Measurements from ENCODE around the gene CDKL5. TPM values are rescaled to one million over a fixed set of nuclear protein-coding genes. Genes with fewer than 3 reads are reported as not detected.
"Not testable (repeated sequence)": the region's sequence is repeated elsewhere in the genome, so short reads cannot be mapped to it uniquely, and the experiment has no call there.

The CDKL5 gene
- total RNA-seq, 6 donors from 2014 or later: 17.8 to 47.1 (median 23.4) TPM

DNA sequence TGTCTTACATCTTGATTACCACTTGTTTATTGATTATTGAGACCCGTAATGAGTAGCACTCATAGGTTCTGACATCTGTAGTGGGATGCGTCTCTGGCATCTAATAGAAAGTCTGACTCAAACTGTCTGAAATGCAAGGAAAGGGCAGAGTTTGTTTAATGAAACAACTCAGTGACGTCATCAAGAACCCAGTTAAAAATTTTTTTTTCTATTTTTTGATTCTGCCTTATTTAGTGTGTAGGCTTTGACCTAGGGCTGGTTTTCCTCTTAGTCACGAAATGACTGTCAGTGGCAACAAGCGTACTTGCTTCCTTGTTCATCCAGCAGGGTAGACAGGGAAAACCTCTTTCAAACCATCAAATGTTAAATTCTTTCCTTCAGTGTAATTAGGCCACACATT, 3.1 kb upstream of the CDKL5 start:
- ATAC-seq (ENCODE audit: low FRiP score in 2 of 2): no peak
- Histone ChIP-seq H3K4me1 (peaks cover 0 to 11% (median 0%) of the 10 kb centered on the region in 4 donors), H3K27ac (no peak overlapping the region), H3K9me3 (no peaks in the 10 kb centered on the region), H3K36me3 (no peaks in the 10 kb centered on the region), H3K4me3 (no peak overlapping the region), H3K27me3 (no peaks in the 10 kb centered on the region)
- 61 to 76% methylated on average over 4 to 5 of the region's 5 CpGs for WGBS, 2 donors
- TF ChIP-seq POLR2A (IDR thresholded peaks at IDR 0.05) (no peak), POLR2AphosphoS5 (IDR thresholded peaks at IDR 0.05) (no peak), EP300 (IDR thresholded peaks at IDR 0.05) (no peak)
- TF ChIP-seq, protein P1, sequence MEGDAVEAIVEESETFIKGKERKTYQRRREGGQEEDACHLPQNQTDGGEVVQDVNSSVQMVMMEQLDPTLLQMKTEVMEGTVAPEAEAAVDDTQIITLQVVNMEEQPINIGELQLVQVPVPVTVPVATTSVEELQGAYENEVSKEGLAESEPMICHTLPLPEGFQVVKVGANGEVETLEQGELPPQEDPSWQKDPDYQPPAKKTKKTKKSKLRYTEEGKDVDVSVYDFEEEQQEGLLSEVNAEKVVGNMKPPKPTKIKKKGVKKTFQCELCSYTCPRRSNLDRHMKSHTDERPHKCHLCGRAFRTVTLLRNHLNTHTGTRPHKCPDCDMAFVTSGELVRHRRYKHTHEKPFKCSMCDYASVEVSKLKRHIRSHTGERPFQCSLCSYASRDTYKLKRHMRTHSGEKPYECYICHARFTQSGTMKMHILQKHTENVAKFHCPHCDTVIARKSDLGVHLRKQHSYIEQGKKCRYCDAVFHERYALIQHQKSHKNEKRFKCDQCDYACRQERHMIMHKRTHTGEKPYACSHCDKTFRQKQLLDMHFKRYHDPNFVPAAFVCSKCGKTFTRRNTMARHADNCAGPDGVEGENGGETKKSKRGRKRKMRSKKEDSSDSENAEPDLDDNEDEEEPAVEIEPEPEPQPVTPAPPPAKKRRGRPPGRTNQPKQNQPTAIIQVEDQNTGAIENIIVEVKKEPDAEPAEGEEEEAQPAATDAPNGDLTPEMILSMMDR (IDR thresholded peaks at IDR 0.05): no peak
- DNase-seq: no peak

DNA sequence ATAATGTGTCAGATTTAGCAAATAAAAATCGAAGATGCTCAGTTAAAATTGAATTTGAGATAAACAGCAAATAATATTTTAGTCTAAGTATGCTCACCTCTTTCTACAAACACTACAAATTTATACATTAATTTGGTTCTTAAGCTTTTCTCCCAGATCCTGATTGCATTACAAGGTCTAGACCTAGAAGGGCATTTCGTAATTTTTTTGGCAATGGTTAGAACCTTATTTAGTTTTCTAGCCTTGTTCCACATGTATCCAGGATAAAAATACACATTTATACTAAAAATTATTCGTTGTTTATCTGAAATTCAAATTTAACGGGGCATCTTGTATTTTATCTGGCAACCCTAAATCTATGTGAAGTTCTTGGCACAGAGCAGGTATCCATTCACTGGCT, 2.5 kb upstream of the CDKL5 start:
- peaks cover 0 to 11% (median 0%) of the 10 kb centered on the region in 4 donors for H3K4me1 ChIP-seq
- DNase-seq: no peak
- no peaks in the 10 kb centered on the region for H3K36me3 ChIP-seq
- no peak overlapping the region for H3K4me3 ChIP-seq
- no peak for ATAC-seq (ENCODE audit: low FRiP score in 2 of 2)
- H3K27me3 ChIP-seq: no peaks in the 10 kb centered on the region
- TF ChIP-seq, protein P1 (IDR thresholded peaks at IDR 0.05): no peak
- TF ChIP-seq EP300 (IDR thresholded peaks at IDR 0.05) (no peak), POLR2A (IDR thresholded peaks at IDR 0.05) (no peak), POLR2AphosphoS5 (IDR thresholded peaks at IDR 0.05) (no peak)
- 75 to 77% methylated on average over 4 of the region's 4 CpGs for WGBS, 2 donors
- no peak overlapping the region for H3K27ac ChIP-seq
- H3K9me3 ChIP-seq: no peaks in the 10 kb centered on the region

DNA sequence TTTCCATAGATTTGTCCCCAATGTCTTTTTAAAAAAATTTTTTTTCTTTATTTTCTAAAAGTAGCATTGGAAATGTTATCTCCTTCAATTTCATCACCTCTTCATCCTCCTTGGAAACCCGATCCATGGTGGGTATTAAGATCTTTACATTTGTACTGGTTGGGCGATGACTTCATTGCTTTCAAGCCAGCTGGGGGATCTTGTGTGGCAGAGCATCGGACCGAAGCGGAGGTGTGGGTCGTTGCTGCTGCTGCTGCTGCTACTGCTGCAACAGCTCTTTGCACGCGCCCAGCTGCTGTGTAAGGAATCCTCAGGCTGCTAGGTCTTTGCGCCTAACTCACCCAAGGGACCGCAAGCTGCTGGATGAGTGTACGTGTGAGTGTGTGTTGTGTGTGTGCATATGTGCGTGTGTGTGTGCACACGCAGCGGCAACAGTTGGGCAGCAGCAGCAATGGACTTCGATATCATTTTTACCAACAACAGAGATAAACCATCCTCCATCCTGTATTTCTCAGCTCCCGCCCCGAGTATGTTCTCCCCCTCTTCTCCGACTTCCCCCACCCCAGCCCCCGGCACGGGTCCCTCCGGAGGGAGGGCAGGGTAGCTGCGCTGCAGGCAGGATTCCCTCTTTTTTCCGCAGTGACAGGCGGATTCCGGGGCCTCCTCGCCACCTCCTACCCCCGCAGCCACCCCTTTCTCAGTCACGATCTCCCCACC, 768 bp upstream of the CDKL5 start:
- DNase-seq (peak in 1 of 2 donors; percentile 26), ATAC-seq (ENCODE audit: low FRiP score in 2 of 2) (peak; percentile 16 to 38)
- Histone ChIP-seq H3K9me3 (no peaks in the 10 kb centered on the region), H3K4me1 (peaks cover 0 to 11% (median 0%) of the 10 kb centered on the region in 4 donors), H3K4me3 (peak overlapping the region; percentile 53 to 88 (median 68)), H3K27ac (peak overlapping the region; percentile 46 to 93 (median 73)), H3K27me3 (no peaks in the 10 kb centered on the region), H3K36me3 (no peaks in the 10 kb centered on the region)
- TF ChIP-seq, protein P1 (IDR thresholded peaks at IDR 0.05): no peak
- TF ChIP-seq POLR2AphosphoS5 (IDR thresholded peaks at IDR 0.05): no peak
- TF ChIP-seq POLR2A (IDR thresholded peaks at IDR 0.05): no peak
- no peak for TF ChIP-seq EP300 (IDR thresholded peaks at IDR 0.05)
- WGBS, 2 donors: 0 to 8% methylated on average over 6 to 25 of the region's 28 CpGs

DNA sequence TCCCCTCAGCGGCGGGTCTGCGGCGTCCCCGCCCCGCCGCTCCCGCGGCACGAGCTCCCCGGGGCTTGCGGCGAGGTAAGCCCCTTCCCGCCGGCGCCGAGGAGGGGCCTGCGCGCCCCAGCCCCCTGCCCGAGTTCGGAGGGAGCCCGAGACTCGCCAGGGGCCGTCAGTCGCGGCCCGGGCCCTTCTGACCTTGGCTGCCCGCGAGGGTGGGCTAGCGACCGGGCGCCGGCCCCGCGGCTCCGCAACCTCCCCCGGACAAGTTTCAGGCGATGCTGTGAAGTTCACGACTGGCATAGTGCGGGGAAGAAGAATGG, 554 bp downstream of the CDKL5 start:
- no peaks in the 10 kb centered on the region for H3K27me3 ChIP-seq
- H3K4me3 ChIP-seq: peak overlapping the region; percentile 33 to 88 (median 68)
- peak overlapping the region; percentile 77 to 93 (median 85) for H3K27ac ChIP-seq
- DNase-seq (peak in 1 of 2 donors; percentile 85), ATAC-seq (ENCODE audit: low FRiP score in 2 of 2) (no peak)
- TF ChIP-seq POLR2A (IDR thresholded peaks at IDR 0.05): no peak
- TF ChIP-seq EP300 (IDR thresholded peaks at IDR 0.05): no peak
- TF ChIP-seq, protein P1 (IDR thresholded peaks at IDR 0.05): no peak
- no peak for TF ChIP-seq POLR2AphosphoS5 (IDR thresholded peaks at IDR 0.05)
- 10% methylated on average over 7 of the region's 40 CpGs; no CpG with 5 or more reads in 1 of the 2 donors for WGBS, 2 donors
- H3K36me3 ChIP-seq: no peaks in the 10 kb centered on the region
- no peaks in the 10 kb centered on the region for H3K9me3 ChIP-seq
- H3K4me1 ChIP-seq: peaks cover 0 to 11% (median 0%) of the 10 kb centered on the region in 4 donors

DNA sequence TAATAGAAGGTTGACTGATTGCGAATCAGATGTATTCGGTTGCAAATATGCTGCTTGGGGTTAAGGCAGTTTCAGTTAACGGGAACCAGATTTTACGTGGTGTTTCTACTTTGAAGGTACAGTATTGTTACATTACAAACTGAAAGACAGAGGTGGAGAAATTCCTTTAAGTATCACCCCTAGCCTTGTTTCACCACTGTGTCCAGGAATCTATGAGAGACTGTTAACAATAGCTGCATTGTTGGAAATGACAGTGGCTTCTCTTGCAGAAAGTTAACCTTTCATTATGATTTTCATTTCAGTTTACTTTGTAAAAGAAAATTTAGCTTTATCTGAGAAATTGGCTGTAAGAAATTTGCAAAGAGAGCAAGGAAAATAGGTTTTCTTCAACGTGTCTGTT, 2.6 kb downstream of the CDKL5 start:
- Histone ChIP-seq H3K4me3 (peak overlapping the region in 1 of 4 donors; percentile 88), H3K4me1 (peaks cover 0 to 11% (median 0%) of the 10 kb centered on the region in 4 donors), H3K27me3 (no peaks in the 10 kb centered on the region), H3K9me3 (no peaks in the 10 kb centered on the region), H3K36me3 (no peaks in the 10 kb centered on the region), H3K27ac (no peak overlapping the region)
- DNase-seq: no peak
- WGBS, 2 donors: 55 to 81% methylated on average over 5 of the region's 5 CpGs
- no peak for ATAC-seq (ENCODE audit: low FRiP score in 2 of 2)
- TF ChIP-seq EP300 (IDR thresholded peaks at IDR 0.05) (no peak), POLR2A (IDR thresholded peaks at IDR 0.05) (no peak), POLR2AphosphoS5 (IDR thresholded peaks at IDR 0.05) (no peak)
- TF ChIP-seq, protein P1 (IDR thresholded peaks at IDR 0.05): no peak

DNA sequence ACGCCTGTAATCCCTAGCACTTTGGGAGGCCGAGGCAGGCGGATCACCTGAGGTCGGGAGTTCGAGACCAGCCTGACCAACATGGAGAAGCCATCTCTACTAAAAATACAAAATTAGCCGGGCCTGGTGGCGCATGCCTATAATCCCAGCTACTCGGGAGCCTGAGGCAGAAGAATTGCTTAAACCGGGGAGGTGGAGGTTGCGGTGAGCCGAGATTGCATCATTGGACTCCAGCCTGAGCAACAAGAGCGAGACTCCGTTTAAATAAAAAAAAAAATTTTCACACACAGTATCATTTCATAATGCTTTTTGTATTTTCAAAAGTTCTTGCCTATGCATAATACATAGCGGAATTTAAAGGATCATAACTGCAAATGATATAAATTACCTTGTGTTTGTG, 7.9 kb downstream of the CDKL5 start:
- not testable (repeated sequence) for H3K4me1 ChIP-seq; H3K36me3 ChIP-seq; H3K27me3 ChIP-seq; H3K4me3 ChIP-seq; H3K9me3 ChIP-seq; H3K27ac ChIP-seq; ATAC-seq (ENCODE audit: low FRiP score in 2 of 2)
- DNase-seq: peak in 1 of 2 donors; percentile 24
- 76 to 87% methylated on average over 14 of the region's 14 CpGs for WGBS, 2 donors

Data from upper lobe of left lung (tissue), 6 donors.